K562 (cell line): ENCODE results near the gene CD19. TPM values are rescaled to one million over a fixed set of nuclear protein-coding genes. Genes with fewer than 3 reads are reported as not detected.

ENCODE experiments used
- ATAC-seq: fragments of 200-7000 bp; cut with Tn5 transposase; 3 replicates; pipeline ENCODE4 v1.9.1; 2020; ENCODE audit warnings: moderate library complexity
- BruUV-seq: library from RNA; stranded (reverse); fragments of 400-500 nt; replicated peaks from 2 replicates; lab custom pipeline; 2021; lab: Mats Ljungman, UMichigan
- CTCF ChIA-PET: fragments of 300-600 bp; formaldehyde crosslinking; extraction: SDS; loops from one replicate; lab custom pipeline; 2021; ENCODE audit warnings: low intra/inter-chr PET ratio; lab: Yijun Ruan, JAX
- POLR2A ChIA-PET: fragments of 300-600, 350-650 bp; sonication (Branson Sonifier 250); formaldehyde crosslinking; extraction: SDS; loops from one replicate; lab custom pipeline; 2021; ENCODE audit warnings: antibody characterized with exemption, inconsistent platforms; lab: Yijun Ruan, JAX
- DNase-seq, 4 experiments: peaks; one replicate each; pipeline versions ENCODE4 v3.0.0 to v3.0.0-alpha.2; 2011 to 2018; ENCODE audit warnings: low spot score in 3 of 4, mixed read lengths in 3 of 4; ENCODE audit errors: extremely low read depth in 1 of 4
- FAIRE-seq: peaks from 2 replicates; lab custom pipeline; 2011; peaks lifted over from hg19 to GRCh38; lab: Jason Lieb, UNC
- H2AFZ ChIP-seq: 2 replicates; pipeline ENCODE4 v1.6.0; 2011; ENCODE audit warnings: low read depth, low read length, control low read depth, inconsistent platforms
- H3K27ac ChIP-seq: fragments of 200-600 bp; 3 replicates; pipeline ENCODE4 v1.8.0; 2011; ENCODE audit warnings: low read depth, mild to moderate bottlenecking, control low read depth, inconsistent platforms, low read length, moderate library complexity, mixed read lengths; ENCODE audit errors: extremely low read depth
- H3K27me3 ChIP-seq, 2 experiments: fragments of 300-600 bp in 1 of 2; 2 replicates in 1 of 2; 3 replicates in 1 of 2; pipeline versions ENCODE4 v1.6.0 to v1.8.0; 2011; ENCODE audit warnings: inconsistent platforms in 2 of 2, low read length in 2 of 2, mild to moderate bottlenecking in 1 of 2, mixed read lengths in 1 of 2, moderate library complexity in 1 of 2; ENCODE audit not compliant: control insufficient read depth in 2 of 2, insufficient read depth in 2 of 2
- H3K36me3 ChIP-seq: fragments of 300-600 bp; 3 replicates; pipeline ENCODE4 v1.8.0; 2011; ENCODE audit warnings: mild to moderate bottlenecking, low read length, inconsistent platforms; ENCODE audit not compliant: control insufficient read depth, insufficient read depth
- H3K4me1 ChIP-seq, 2 experiments: fragments of 200-600 bp in 1 of 2; replicated peaks in 1 of 2; 2 replicates in 1 of 2; 3 replicates in 1 of 2; pipeline versions ENCODE4 v1.5.1 to v1.8.0; 2011; ENCODE audit warnings: inconsistent platforms in 2 of 2, low read length in 2 of 2, mild to moderate bottlenecking in 1 of 2, mixed read lengths in 1 of 2, moderate library complexity in 1 of 2; ENCODE audit not compliant: control insufficient read depth in 2 of 2, insufficient read depth in 2 of 2
- H3K4me2 ChIP-seq: 2 replicates; pipeline ENCODE4 v1.6.1; 2011; ENCODE audit warnings: low read length, control low read depth, inconsistent platforms, mixed read lengths; ENCODE audit not compliant: insufficient read depth
- H3K4me3 ChIP-seq: fragments of 200-600 bp; sonication (generic), shearing (Covaris generic); 2 replicates; pipeline ENCODE4 v1.5.1; 2016; ENCODE audit warnings: control low read depth, inconsistent platforms
- H3K79me2 ChIP-seq: fragments of 200-600 bp; 3 replicates; pipeline ENCODE4 v1.8.0; 2011; ENCODE audit warnings: low read length, inconsistent platforms; ENCODE audit not compliant: control insufficient read depth, insufficient read depth
- H3K9ac ChIP-seq, 2 experiments: 2 replicates each; pipeline versions ENCODE4 v1.6.0 to v1.6.1; 2011; ENCODE audit warnings: low read depth in 2 of 2, low read length in 2 of 2, control low read depth in 1 of 2, inconsistent platforms in 1 of 2, mild to moderate bottlenecking in 1 of 2, mixed read lengths in 1 of 2; ENCODE audit not compliant: insufficient read depth in 1 of 2
- H3K9me1 ChIP-seq: one replicate; pipeline ENCODE4 v1.6.0; 2011; ENCODE audit warnings: inconsistent platforms, mild to moderate bottlenecking, low read length, moderate library complexity; ENCODE audit not compliant: control insufficient read depth, insufficient read depth
- H3K9me3 ChIP-seq: replicated peaks from 2 replicates; pipeline ENCODE4 v1.5.1; 2011; ENCODE audit warnings: low read depth, low read length, inconsistent platforms; ENCODE audit not compliant: control insufficient read depth, insufficient read depth
- H4K20me1 ChIP-seq: replicated peaks from 2 replicates; pipeline ENCODE4 v1.6.1; 2011; ENCODE audit warnings: low read length, inconsistent platforms, mixed read lengths; ENCODE audit not compliant: control insufficient read depth, insufficient read depth
- CBFA2T2 ChIP-seq: fragments of 450-650 bp; conservative IDR thresholded peaks from 2 replicates; pipeline ENCODE4 v1.6.1; 2017; ENCODE audit warnings: mild to moderate bottlenecking
- GTF2A2 ChIP-seq: IDR thresholded peaks from 2 replicates; pipeline ENCODE4 v1.6.1; 2016; ENCODE audit warnings: mild to moderate bottlenecking, missing genetic modification characterization, missing compliant biosample characterization
- SMAD1 ChIP-seq: fragments of 150-350 bp; IDR thresholded peaks from 2 replicates; pipeline ENCODE4 v1.6.1; 2014; ENCODE audit warnings: low read length, low read depth; ENCODE audit not compliant: partially characterized antibody
- TEAD4 ChIP-seq, 2 experiments: sonication (generic) in 1 of 2; formaldehyde crosslinking in 1 of 2; IDR thresholded peaks; 2 replicates each; pipeline versions ENCODE4 v1.6.1 to v1.8.0; 2012 to 2022; ENCODE audit warnings: borderline replicate concordance in 1 of 2, inconsistent platforms in 1 of 2, low read length in 1 of 2, mild to moderate bottlenecking in 1 of 2, missing genetic modification reagents in 1 of 2
- WGBS: fragments of 100-300 bp; shearing (Covaris generic); methylation state at CpG from one replicate; pipeline ENCODE4 v1.1.6; 2016; ENCODE audit warnings: low coverage, mixed read lengths; ENCODE audit not compliant: insufficient coverage; ENCODE audit errors: missing lambda C conversion rate; 5-methylcytosine and 5-hydroxymethylcytosine counted together
- in situ Hi-C: fragments of 300-500 bp; cut with MboI; formaldehyde crosslinking; loops from 4 replicates; pipeline ENCODE4 v1.15.0; 2018; ENCODE audit warnings: inconsistent platforms, mixed read lengths
- intact Hi-C: fragments of 100-400 bp; cut with micrococcal nuclease; formaldehyde crosslinking; loops from 2 replicates; pipeline ENCODE4 v1.14.2; 2022
- polyA plus RNA-seq, 8 experiments: library from polyadenylated mRNA; depleted of rRNA in 4 of 8; stranded (reverse) in 5 of 8; unstranded in 3 of 8; fragments of >200 nt; fragmentation: Nextera tagmentation in 2 of 8; fragmentation: Illumina TruSeq in 1 of 8; extraction: Ambion mirVana in 2 of 8; extraction: Trizol in 1 of 8; gene quantifications; 2 replicates each; pipeline versions ENCODE4 v1.2.1 to v1.2.3, GENCODE V29; 2011 to 2014; ENCODE audit warnings: inconsistent platforms in 1 of 8, missing spikeins in 1 of 8
- total RNA-seq, 7 experiments: library from RNA; depleted of rRNA in 6 of 7; stranded (reverse); fragments of >200 nt in 6 of 7; fragmentation: Illumina TruSeq in 2 of 7; extraction: Trizol in 2 of 7; gene quantifications; 2 replicates each; pipeline versions ENCODE4 v1.2.1 to v1.2.3, GENCODE V29; 2011 to 2021; ENCODE audit warnings: low replicate concordance in 1 of 7
- TF ChIP-seq, protein P1 (sequence below): fragments of 250-450 bp; sonication (Bioruptor Pico); IDR thresholded peaks from 2 replicates; pipeline ENCODE4 v1.8.0; 2022; ENCODE audit warnings: inconsistent platforms, mild to moderate bottlenecking, moderate library complexity, borderline replicate concordance

The CD19 gene
- total and polyA plus RNA-seq, 9 of the 15 experiments (the other 6 are each of a cell fraction or from before 2014, with no cell fraction given), result 0.27 to 3.7 (median 2.0) TPM; not detected in 1

DNA sequence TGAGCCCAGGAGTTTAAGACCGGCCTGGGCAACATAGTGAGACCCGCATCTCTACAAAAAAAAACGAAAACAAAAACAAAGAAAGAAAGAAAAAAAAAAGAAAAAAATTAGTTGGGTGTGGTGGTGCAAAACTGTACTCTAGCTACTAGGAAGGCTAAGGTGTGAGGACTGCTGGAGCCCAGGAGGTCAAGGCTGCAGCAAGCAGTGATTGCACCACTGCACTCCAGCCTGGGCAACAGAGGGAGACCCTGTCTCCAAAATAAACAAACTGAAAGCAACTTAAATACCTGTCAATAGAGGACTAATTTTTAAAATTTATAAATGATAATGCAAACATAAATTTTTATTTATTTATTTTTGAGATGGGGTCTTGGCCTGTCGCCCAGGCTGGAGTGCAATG, 36.2 kb upstream of the CD19 start:
- WGBS, result 40% methylated on average over 4 of the region's 4 CpGs
- peaks cover 0 to 5% of the 10 kb centered on the region in 2 experiments; a peak in 1 of 5 replicates for H3K4me1 ChIP-seq
- H2AFZ ChIP-seq, result no peak overlapping the region
- ChIA-PET POLR2A (no interaction called here), CTCF (interaction anchor here (0.7 kb wide), 1 partner anchor 1742 kb away, joined by 3 read pairs; no protein-coding TSS in a partner anchor)
- no peaks in the 10 kb centered on the region for H3K9me3 ChIP-seq
- intact Hi-C loops, result no loop called here
- TF ChIP-seq TEAD4 (IDR thresholded peaks at IDR 0.05; ENCODE audit: low read length) (no peak), TEAD4 (CRISPR knock-in tag; IDR thresholded peaks at IDR 0.05; ENCODE audit: borderline replicate concordance) (no peak), SMAD1 (no peak), GTF2A2 (no peak), CBFA2T2 (no peak)
- TF ChIP-seq, protein P1, sequence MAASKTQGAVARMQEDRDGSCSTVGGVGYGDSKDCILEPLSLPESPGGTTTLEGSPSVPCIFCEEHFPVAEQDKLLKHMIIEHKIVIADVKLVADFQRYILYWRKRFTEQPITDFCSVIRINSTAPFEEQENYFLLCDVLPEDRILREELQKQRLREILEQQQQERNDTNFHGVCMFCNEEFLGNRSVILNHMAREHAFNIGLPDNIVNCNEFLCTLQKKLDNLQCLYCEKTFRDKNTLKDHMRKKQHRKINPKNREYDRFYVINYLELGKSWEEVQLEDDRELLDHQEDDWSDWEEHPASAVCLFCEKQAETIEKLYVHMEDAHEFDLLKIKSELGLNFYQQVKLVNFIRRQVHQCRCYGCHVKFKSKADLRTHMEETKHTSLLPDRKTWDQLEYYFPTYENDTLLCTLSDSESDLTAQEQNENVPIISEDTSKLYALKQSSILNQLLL (CRISPR knock-in tag), result no peak
- no peaks in the 10 kb centered on the region for H3K9me1 ChIP-seq
- H3K4me2 ChIP-seq, result no peak overlapping the region
- BruUV-seq, result no TSS peak
- FAIRE-seq (no peak), ATAC-seq (no peak), DNase-seq (no peak)
- H3K27ac ChIP-seq, result no peak overlapping the region
- H3K27me3 ChIP-seq, result no peaks in the 10 kb centered on the region
- in situ Hi-C loops, result no loop called here
- H3K36me3 ChIP-seq, result no peaks in the 10 kb centered on the region; the same call in 2 of the 3 replicates
- no peak overlapping the region for H3K9ac ChIP-seq
- no peak overlapping the region for H3K4me3 ChIP-seq
- H3K79me2 ChIP-seq, result no peaks in the 10 kb centered on the region
- H4K20me1 ChIP-seq, result no peaks in the 10 kb centered on the region
